GM04503 (cell line): Measurements from ENCODE around the gene TRAPPC3.

Experiments used
- DNase-seq: peaks from one replicate; pipeline ENCODE4 v3.0.0-alpha.2; 2012; ENCODE audit warnings: low read depth

Gene TRAPPC3

GRCh38 chr1:36125129-36125991 is 23.9 kb downstream of the TRAPPC3 start, which contains the start of gene COL8A2:
COL8A2 (minus strand) TSS chr1:36125222; CDS start chr1:36100242, 24,980 bp downstream.
- DNase-seq, result no peak

DNA sequence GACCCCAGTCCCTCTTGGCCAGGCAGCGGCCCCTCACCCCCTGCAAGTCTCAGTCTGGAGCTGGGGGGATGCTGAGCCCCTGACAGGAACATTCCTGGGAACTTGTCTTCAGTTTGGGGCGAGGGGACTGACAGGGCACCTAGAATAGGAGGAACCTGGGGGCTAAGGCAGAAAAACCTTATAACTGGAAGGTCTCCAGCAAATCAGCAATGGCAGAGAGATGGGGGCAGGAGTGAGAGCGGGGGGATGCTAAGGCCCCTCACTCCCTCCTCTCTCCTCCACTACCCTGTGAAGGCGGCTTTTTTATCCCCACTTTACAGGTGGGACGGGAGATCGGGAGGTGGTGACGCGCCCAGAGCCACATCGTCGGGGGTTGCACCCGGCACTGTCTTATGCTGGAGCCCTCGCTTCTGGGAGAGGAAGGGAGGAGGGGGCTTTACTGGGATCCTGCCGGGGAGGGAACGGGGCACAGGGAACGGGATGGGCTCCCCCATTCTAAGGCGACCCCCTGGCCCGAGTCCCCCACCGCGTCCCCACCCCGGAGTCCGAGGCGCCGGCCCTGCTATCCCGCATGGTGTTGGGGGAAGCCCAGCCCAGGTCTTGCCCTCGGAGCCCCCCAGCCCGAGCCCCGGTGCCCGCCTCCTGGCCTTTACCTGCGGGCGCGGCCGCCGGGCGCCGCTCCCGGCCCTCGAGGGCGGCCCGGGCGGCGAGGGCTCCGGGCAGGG is 24.7 kb downstream of the TRAPPC3 start:
- DNase-seq, result no peak

DNA sequence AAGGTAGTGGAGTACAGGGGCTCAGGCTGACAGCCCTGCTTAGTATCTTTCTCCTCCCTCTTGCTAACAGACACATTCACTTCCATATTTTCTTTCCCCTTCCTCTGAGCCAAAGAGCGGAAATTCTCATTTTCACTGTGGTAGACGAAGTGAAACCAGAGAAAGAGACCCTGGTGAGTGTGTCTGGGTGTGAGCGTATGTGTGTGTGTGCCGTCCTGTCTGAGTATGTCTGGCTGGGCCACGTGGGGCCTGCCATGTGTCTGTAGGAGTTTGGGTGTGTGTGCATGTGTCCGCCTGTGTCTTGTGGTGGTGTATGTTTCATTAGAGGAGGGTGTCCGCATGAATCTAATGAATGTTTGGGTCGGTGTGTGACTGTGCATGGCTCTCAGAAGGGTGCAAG is 25.9 kb downstream of the TRAPPC3 start:
- no peak for DNase-seq

GRCh38 chr1:36122062-36123030 is 26.9 kb downstream of the TRAPPC3 start:
- no peak for DNase-seq

- DNase-seq, result no peak
These were observed 29.8 kb downstream of the TRAPPC3 start for GRCh38 chr1:36119456-36119855.

GRCh38 chr1:36118447-36119204 is 30.7 kb downstream of the TRAPPC3 start:
- no peak for DNase-seq

DNA sequence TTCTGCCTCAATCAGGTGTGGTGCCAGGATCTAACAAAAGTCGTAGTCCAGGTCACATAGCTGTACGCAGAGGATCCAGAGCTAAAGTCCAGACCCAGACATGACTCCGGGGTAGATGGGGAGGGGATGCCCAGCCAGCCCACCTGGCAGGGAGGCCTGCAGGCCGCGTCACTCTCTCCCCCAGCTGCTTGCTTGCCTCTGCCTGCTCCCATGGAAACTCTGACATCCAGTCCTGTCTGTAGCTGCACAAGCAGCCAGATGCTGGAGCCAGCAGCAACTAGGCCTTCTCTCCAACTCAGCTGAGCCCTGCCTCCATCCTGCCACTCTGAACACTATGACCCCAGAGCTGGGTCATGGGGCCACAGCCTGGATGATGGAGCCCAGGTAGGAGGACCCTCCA is 32.4 kb downstream of the TRAPPC3 start:
- no peak for DNase-seq

DNA sequence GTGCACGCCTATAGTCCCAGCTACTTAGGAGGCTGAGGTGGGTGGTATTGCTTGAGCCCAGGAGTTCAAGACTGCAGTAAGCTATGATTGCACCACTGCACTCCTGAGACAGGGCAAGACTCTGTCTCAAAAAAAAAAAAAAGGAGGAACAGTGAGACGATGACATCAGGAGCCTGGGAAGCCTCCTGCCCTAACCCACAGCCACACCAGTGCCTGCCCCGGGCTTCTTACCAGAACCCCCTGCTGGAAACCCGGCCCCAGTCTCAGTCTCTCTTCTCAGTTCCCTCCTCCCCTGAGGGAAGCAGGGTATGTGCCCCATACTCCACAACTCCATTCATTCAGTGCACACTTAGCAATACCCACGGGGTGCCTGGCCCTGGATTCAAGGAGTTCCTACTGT is 33.4 kb downstream of the TRAPPC3 start:
- no peak for DNase-seq

GRCh38 chr1:36115200-36115669 is 34.1 kb downstream of the TRAPPC3 start:
- peak; percentile 79 for DNase-seq

DNA sequence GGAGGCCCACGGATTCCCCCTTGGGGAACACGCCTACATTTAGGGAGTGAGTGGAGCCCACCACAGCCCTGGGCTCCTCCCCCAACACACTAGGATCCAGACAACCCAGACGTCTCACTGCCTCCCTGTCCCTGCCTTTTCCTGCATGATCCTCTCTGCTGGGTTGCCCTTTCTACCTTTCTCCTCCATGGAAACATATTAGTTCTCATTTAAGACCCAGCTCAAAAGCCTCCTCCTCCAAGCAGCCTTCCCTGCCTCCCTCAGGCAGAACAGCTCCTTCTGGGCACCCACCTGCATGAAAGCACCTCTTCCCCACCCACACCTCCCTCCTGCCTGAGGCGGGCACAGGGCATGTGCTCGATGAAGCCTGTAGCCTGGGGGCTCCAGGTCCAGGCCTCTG is 34.9 kb downstream of the TRAPPC3 start:
- DNase-seq, result no peak

DNA sequence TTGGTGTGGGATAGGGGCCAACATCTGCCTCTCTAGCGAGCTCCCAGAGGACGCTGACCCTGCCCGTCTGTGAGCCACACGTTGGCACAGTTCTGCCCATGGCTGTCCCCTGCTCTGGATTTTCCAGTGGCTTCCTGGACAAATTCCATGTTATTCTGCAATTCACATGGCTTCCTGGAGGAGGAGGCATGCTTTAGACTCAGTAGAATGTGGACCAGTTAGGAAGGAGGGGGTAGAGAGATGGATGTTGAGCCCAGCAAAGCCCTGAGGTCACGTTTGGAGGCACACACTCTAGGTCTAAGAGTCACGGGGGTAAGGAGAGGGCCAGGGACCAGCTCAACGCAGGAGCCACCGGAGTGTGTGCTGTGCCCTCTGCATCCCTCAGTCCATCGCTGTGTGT is 36.5 kb downstream of the TRAPPC3 start:
- no peak for DNase-seq

DNA sequence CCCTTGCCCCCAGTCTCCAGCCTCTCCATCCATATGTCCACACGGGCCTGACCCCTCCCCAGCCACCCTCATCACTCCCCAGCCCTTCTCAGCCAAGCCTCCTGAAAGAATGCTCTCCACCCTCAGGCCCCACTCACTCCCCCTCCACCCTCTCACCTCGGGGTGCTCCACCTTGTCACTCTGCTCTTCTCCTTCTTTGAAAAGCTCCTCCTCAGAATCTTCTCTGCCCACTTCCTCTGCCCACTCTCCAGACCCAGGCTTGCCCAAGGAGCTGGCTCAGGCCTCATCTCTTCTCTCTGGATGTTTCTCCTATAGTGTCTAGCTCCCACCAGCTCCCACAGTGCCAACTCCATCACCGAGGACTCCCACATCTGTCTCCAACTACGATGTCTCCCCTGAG is 38.1 kb downstream of the TRAPPC3 start:
- DNase-seq, result no peak

- no peak for DNase-seq
These were observed 40.1 kb downstream of the TRAPPC3 start for GRCh38 chr1:36109041-36109679.

DNA sequence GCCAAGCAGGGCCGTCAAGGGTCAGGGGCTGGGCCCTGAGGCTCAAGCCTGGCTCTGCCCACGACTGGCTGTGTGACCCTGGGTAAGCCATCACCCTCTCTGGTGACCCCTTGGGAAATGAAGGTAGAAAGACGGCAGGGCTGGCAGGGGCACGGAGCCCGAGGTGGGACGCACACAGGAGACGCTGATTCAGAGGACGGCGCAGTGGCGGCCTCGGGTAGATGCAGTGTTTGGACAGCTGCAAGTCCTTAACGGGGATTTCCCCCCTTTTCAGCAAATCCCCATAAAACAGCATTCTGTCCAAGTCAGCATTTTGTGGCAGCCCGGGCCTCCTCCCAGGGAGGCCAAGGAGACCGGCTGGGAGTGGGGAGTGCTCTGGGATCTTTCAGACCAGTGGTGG is 41.0 kb downstream of the TRAPPC3 start:
- DNase-seq, result no peak

GRCh38 chr1:36107394-36107793 is 41.9 kb downstream of the TRAPPC3 start:
- no peak for DNase-seq

- DNase-seq, result no peak
These were observed 43.0 kb downstream of the TRAPPC3 start for GRCh38 chr1:36106269-36106668.

DNA sequence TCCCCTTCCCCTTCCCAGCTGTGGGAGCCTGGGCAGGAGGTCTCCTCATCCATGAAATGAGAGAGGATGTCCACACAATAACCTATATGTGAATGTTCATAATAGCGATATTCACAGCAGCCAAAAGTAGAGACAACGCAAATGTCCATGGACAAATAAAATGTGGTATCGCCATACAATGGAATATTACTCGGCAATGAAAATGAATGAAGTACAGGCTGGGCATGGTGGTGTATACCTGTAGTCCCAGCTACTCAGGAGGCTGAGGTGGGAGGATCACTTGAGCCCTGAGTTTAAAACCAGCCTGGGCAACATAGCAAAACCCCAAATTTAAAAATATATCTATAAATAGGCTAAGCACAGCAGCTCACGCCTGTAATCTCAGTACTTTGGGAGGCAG is 47.7 kb downstream of the TRAPPC3 start:
- no peak for DNase-seq

DNA sequence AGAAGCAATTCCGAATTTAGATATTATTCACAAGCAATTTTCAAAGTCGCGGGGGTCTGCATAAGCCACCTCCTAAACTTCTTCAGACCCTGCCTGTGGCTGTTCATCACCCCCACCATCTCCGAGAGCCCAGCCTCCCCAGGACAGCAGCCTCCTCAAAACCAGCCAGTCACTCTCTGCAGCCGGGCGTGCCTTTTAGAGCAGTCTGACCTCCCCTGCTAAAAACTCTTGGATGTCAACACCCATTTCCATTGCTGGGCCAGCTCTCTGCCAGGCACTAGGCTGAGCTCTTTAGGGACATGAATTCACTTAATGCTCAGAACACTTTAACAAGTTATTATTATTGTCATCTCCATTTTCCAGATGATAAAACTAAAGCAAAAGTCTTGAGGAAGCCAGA is 48.9 kb downstream of the TRAPPC3 start:
- no peak for DNase-seq

GRCh38 chr1:36099681-36100341 is 49.5 kb downstream of the TRAPPC3 start:
- no peak for DNase-seq
